HG03095 (cell line): ENCODE results near the gene PRKRA.
"Not testable (repeated sequence)": the region's sequence is repeated elsewhere in the genome, so short reads cannot be mapped to it uniquely, and the experiment has no call there.

Experiments used
- ATAC-seq: cut with Tn5 transposase; IDR thresholded peaks from one replicate; pipeline ENCODE4 v1.9.1; 2021; ENCODE audit warnings: moderate library complexity; ENCODE audit not compliant: unreplicated experiment

PRKRA gene

GRCh38 chr2:178415979-178416378 lies 35.0 kb downstream of the PRKRA start:
- no peak for ATAC-seq

GRCh38 chr2:178414266-178415247 lies 36.4 kb downstream of the PRKRA start:
- ATAC-seq, result peak; percentile 79

- ATAC-seq, result peak; percentile 75
Observed at GRCh38 chr2:178413472-178414265, 37.3 kb downstream of the PRKRA start.

GRCh38 chr2:178412453-178412852 lies 38.5 kb downstream of the PRKRA start:
- ATAC-seq, result not testable (repeated sequence)

GRCh38 chr2:178412047-178412446 lies 38.9 kb downstream of the PRKRA start:
- no peak for ATAC-seq

GRCh38 chr2:178409261-178409660 lies 41.7 kb downstream of the PRKRA start:
- no peak for ATAC-seq

GRCh38 chr2:178404368-178404767 lies 46.6 kb downstream of the PRKRA start:
- peak; percentile 99 for ATAC-seq

- peak; percentile 46 for ATAC-seq
Observed at GRCh38 chr2:178403671-178404306, 47.2 kb downstream of the PRKRA start.

- ATAC-seq, result no peak
Observed at GRCh38 chr2:178401994-178402437, 49.0 kb downstream of the PRKRA start.

- ATAC-seq, result peak; percentile 88
Observed at GRCh38 chr2:178397002-178397605, 53.9 kb downstream of the PRKRA start.

- ATAC-seq, result no peak
Observed at GRCh38 chr2:178395941-178396570, 54.9 kb downstream of the PRKRA start.

- ATAC-seq, result no peak
Observed at GRCh38 chr2:178395295-178395694, 55.7 kb downstream of the PRKRA start.

- ATAC-seq, result no peak
Observed at GRCh38 chr2:178394859-178395258, 56.1 kb downstream of the PRKRA start.

GRCh38 chr2:178392215-178392614 lies 58.8 kb downstream of the PRKRA start:
- no peak for ATAC-seq

- ATAC-seq, result no peak
Observed at GRCh38 chr2:178391701-178392100, 59.3 kb downstream of the PRKRA start.

GRCh38 chr2:178388287-178388686 lies 62.7 kb downstream of the PRKRA start:
- ATAC-seq, result no peak

- no peak for ATAC-seq
Observed at GRCh38 chr2:178386986-178387597, 63.9 kb downstream of the PRKRA start.

GRCh38 chr2:178385595-178386148 lies 65.3 kb downstream of the PRKRA start:
- ATAC-seq, result no peak

GRCh38 chr2:178383718-178384117 lies 67.3 kb downstream of the PRKRA start:
- ATAC-seq, result no peak
